Measurements from ENCODE around the gene CCL18. TPM values are rescaled to one million over a fixed set of nuclear protein-coding genes. Genes with fewer than 3 reads are reported as not detected.
A peak's percentile ranks its signal among the peaks of the same experiment; 100 is the strongest.
"Not testable (repeated sequence)": the region's sequence is repeated elsewhere in the genome, so short reads cannot be mapped to it uniquely, and the experiment has no call there.

The CCL18 gene
- total and polyA plus RNA-seq, 2 donors (not counting 1 experiment from before 2014, with no cell fraction given): not detected

DNA sequence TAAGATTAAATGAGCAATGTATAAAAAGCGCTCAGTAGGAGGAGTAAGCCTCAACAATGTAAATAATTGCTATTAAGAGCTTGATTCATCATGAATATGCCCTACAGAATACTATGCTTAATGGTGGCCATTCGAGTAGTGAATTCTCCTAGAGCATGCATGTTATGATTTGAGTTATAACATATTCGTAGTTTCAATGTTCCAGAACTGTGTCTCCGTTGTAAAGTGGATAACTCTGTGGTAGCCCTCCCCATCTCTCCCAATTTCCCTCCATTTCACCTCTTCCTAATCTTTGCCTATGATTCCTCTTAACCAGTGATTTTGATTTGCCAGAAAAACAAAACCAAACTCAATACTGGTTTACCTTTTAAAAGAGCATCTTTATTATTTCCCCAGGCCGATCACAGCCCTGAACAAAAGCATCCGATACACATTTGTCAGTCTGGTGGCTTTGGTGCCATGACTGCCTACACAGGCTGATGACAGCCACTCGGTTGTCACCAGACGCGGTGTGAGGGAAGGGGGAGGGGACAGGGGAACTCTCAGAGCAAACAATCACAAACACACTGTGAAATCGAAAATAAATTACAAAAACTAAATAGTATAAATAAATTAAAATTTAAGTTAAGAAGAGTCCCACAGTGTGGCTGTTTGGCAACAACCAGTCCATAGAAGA is 24.0 kb downstream of the CCL18 start:
- H3K4me2 ChIP-seq (replicated peaks; ENCODE audit: low read depth, low read length, poor library complexity, severe bottlenecking); H3K79me2 ChIP-seq (ENCODE audit: control insufficient read depth, insufficient read depth, low read length); H3K27ac Mint-ChIP-seq; DNase-seq; POLR2A ChIA-PET; intact Hi-C loops (cut with micrococcal nuclease); H4K20me1 ChIP-seq (ENCODE audit: control insufficient read depth, insufficient read depth, low read length, poor library complexity, severe bottlenecking); H3K9me3 Mint-ChIP-seq (ENCODE audit: insufficient read depth); ATAC-seq (ENCODE audit: low read depth); H3K9me3 ChIP-seq (ENCODE audit: control extremely low read depth in 1 of 3, control insufficient read depth in 2 of 3, insufficient read depth in 1 of 3, low read length in 2 of 3); H3K27me3 ChIP-seq (replicated peaks in 1 of 4; ENCODE audit: control extremely low read depth in 1 of 4, control insufficient read depth in 3 of 4, insufficient read depth in 4 of 4, low read length in 3 of 4); H3K27ac ChIP-seq (ENCODE audit: low read length in 2 of 2); H3K4me3 ChIP-seq (ENCODE audit: control extremely low read depth in 1 of 5, extremely low read depth in 1 of 5, insufficient read depth in 1 of 5, low read depth in 2 of 5, low read length in 4 of 5); H2AFZ ChIP-seq (ENCODE audit: insufficient read depth, low read depth, low read length, poor library complexity, severe bottlenecking); H3K9ac ChIP-seq (ENCODE audit: low read length); H3K36me3 ChIP-seq (replicated peaks in 1 of 2; ENCODE audit: control extremely low read depth in 1 of 2, control insufficient read depth in 1 of 2, extremely low read depth in 1 of 2, insufficient read depth in 2 of 2, low read length in 1 of 2); H3K4me3 Mint-ChIP-seq; H3K27me3 Mint-ChIP-seq: not testable (repeated sequence)
- H3K4me1 ChIP-seq (ENCODE audit: control insufficient read depth in 2 of 2, insufficient read depth in 2 of 2, low read length in 2 of 2): peaks cover 46 to 47% of the 10 kb centered on the region in 2 donors
- peaks cover 65% of the 10 kb centered on the region for H3K4me1 Mint-ChIP-seq
- no CpG with 5 or more reads among the region's 10 CpGs for WGBS (ENCODE audit: insufficient coverage)
- CTCF ChIA-PET: interaction anchor here (0.9 to 1.2 kb wide), 2 partner anchors 15 to 61 kb away, joined by 5 read pairs; no protein-coding TSS in a partner anchor

DNA sequence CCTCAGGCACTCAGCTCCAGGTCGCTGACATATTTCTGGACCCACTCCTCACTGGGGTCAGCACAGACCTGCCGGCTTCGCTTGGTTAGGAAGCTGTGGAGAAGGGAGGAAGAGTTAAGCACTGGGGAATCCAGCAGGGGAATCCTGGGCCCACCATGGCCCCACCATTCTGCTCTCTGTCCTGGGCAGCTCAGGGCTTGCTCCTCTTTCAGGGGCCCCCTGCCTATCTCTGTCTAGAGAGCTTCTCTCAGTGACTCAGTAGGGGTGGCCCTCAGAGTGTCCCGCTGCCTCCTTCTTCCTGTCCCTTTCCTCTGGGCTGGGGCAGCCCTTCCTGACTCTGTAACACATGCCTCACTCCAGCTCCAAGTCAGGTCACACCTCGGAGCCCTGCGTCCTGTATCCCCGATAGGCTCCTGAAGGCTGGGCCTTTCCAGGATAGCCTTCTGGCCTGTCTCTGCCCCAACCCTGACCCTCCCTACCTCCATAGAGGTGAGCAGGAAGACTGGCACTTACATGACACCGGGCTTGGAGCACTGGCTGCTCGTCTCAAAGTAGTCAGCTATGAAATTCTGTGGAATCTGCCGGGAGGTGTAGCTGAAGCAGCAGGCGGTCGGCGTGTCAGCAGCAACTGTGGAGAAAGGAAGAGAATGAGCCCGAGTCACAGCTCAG is 24.7 kb downstream of the CCL18 start:
- Mint-ChIP-seq H3K4me3 (peak overlapping the region; percentile 89), H3K4me1 (peaks cover 63% of the 10 kb centered on the region), H3K27me3 (no peaks in the 10 kb centered on the region), H3K27ac (peak overlapping the region; percentile 87), H3K9me3 (ENCODE audit: insufficient read depth) (no peaks in the 10 kb centered on the region)
- intact Hi-C loops (cut with micrococcal nuclease): no loop called here
- Histone ChIP-seq H3K4me3 (ENCODE audit: control extremely low read depth in 1 of 5, extremely low read depth in 1 of 5, insufficient read depth in 1 of 5, low read depth in 2 of 5, low read length in 4 of 5) (peak overlapping the region in 2 of 5 experiments; percentile 36 to 43), H3K4me1 (ENCODE audit: control insufficient read depth in 2 of 2, insufficient read depth in 2 of 2, low read length in 2 of 2) (peaks cover 42 to 44% of the 10 kb centered on the region in 2 donors), H3K79me2 (ENCODE audit: control insufficient read depth, insufficient read depth, low read length) (no peaks in the 10 kb centered on the region), H3K27me3 (replicated peaks in 1 of 4; ENCODE audit: control extremely low read depth in 1 of 4, control insufficient read depth in 3 of 4, insufficient read depth in 4 of 4, low read length in 3 of 4) (no peaks in the 10 kb centered on the region), H4K20me1 (ENCODE audit: control insufficient read depth, insufficient read depth, low read length, poor library complexity, severe bottlenecking) (no peaks in the 10 kb centered on the region), H3K9me3 (ENCODE audit: control extremely low read depth in 1 of 3, control insufficient read depth in 2 of 3, insufficient read depth in 1 of 3, low read length in 2 of 3) (peaks cover 0 to 6% (median 0%) of the 10 kb centered on the region in 3 donors), H3K4me2 (replicated peaks; ENCODE audit: low read depth, low read length, poor library complexity, severe bottlenecking) (peak overlapping the region; percentile 70), H3K36me3 (replicated peaks in 1 of 2; ENCODE audit: control extremely low read depth in 1 of 2, control insufficient read depth in 1 of 2, extremely low read depth in 1 of 2, insufficient read depth in 2 of 2, low read length in 1 of 2) (no peaks in the 10 kb centered on the region), H3K9ac (ENCODE audit: low read length) (peak overlapping the region; percentile 44), H3K27ac (ENCODE audit: low read length in 2 of 2) (peak overlapping the region; percentile 58 to 85), H2AFZ (ENCODE audit: insufficient read depth, low read depth, low read length, poor library complexity, severe bottlenecking) (no peak overlapping the region)
- ChIA-PET POLR2A (no interaction called here), CTCF (interaction anchor here (0.9 to 2.1 kb wide), 5 partner anchors 14 to 60 kb away, joined by 4 to 11 read pairs (median 5); partner anchors contain the start of gene CCL4)
- TF ChIP-seq EZH2 (IDR thresholded peaks at IDR 0.05; ENCODE audit: borderline replicate concordance, insufficient read depth, low read depth, low read length, poor library complexity, severe bottlenecking): no peak
- TF ChIP-seq, protein P1, sequence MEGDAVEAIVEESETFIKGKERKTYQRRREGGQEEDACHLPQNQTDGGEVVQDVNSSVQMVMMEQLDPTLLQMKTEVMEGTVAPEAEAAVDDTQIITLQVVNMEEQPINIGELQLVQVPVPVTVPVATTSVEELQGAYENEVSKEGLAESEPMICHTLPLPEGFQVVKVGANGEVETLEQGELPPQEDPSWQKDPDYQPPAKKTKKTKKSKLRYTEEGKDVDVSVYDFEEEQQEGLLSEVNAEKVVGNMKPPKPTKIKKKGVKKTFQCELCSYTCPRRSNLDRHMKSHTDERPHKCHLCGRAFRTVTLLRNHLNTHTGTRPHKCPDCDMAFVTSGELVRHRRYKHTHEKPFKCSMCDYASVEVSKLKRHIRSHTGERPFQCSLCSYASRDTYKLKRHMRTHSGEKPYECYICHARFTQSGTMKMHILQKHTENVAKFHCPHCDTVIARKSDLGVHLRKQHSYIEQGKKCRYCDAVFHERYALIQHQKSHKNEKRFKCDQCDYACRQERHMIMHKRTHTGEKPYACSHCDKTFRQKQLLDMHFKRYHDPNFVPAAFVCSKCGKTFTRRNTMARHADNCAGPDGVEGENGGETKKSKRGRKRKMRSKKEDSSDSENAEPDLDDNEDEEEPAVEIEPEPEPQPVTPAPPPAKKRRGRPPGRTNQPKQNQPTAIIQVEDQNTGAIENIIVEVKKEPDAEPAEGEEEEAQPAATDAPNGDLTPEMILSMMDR (IDR thresholded peaks at IDR 0.05): no peak
- WGBS (ENCODE audit: insufficient coverage): 95% methylated on average over 10 of the region's 14 CpGs
- ATAC-seq (ENCODE audit: low read depth) (no peak), DNase-seq (no peak)

Data from B cell (primary cell).